GM21723 (cell line): ENCODE measurements around the gene ZNF326.

Source experiments
- ATAC-seq: cut with Tn5 transposase; IDR thresholded peaks from one replicate; pipeline ENCODE4 v1.9.1; 2021; ENCODE audit warnings: mild to moderate bottlenecking, moderate library complexity; ENCODE audit not compliant: unreplicated experiment

The ZNF326 gene, protein sequence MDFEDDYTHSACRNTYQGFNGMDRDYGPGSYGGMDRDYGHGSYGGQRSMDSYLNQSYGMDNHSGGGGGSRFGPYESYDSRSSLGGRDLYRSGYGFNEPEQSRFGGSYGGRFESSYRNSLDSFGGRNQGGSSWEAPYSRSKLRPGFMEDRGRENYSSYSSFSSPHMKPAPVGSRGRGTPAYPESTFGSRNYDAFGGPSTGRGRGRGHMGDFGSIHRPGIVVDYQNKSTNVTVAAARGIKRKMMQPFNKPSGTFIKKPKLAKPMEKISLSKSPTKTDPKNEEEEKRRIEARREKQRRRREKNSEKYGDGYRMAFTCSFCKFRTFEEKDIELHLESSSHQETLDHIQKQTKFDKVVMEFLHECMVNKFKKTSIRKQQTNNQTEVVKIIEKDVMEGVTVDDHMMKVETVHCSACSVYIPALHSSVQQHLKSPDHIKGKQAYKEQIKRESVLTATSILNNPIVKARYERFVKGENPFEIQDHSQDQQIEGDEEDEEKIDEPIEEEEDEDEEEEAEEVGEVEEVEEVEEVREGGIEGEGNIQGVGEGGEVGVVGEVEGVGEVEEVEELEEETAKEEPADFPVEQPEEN

GRCh38 chr1:89994805-89995597 lies at the start of gene ZNF326:
Gene ZNF326 (plus strand): TSS chr1:89995110. CDS start chr1:89995258, 148 bp downstream.
- ATAC-seq, result peak; percentile 97

DNA sequence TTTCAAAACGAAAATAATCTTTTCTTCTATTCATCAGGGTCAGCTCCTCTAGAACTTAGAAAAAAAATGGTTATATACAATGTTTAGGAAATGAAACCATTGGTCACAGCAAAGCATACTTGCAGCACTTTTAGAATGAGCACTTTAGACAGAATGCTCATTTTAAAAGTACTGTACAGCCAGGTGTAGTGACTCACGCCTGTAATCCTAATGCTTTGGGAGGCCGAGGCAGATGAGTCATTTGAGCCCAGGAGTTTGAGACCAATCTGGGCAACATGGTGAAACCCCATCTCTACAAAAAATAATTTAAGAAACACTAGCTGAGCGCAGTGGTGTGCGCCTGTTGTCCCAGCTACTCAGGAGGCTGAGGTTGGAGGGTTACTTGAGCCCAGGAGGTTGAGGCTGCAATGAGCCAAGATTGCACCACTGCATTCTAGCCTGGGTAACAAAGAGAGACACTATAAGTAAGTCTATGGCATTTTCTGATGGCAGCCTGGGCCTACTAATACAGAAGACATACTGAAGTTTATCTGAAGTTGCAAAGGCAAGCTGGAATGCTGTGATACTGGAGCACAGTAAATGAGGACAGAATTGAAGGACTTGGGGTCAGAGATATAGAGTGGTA lies 48.9 kb upstream of the ZNF326 start:
- ATAC-seq, result peak; percentile 91

- no peak for ATAC-seq
Measured at GRCh38 chr1:89946532-89946931, 48.4 kb upstream of the ZNF326 start.

DNA sequence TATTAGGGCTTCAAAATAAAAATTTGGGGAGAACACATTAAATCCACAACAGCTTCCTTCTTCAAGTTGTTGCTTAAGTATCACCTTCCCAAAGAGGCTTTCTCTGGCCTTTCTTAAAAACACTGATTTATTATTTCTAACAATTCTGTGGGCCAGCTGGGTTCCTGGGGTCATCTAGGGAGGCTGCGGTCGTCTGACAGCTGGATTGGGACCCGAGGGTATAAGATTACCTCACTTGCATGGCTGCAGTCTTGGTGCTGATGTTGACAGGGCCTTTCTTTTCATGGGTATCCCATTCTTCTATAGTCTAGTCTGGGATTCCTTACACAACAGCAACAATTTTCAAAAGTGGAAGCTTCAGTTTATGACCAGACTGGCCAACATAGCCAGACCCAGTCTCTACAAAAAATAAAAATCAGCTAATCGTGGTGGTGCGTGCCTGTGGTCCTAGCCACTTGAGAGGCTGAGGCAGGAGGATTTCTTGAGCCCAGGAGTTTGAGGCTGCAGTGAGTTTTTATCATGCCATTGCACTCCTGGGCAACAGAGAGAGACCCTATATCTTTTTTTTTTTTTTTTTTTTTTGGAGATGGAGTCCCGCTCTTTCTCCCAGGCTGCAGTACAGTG lies 46.1 kb upstream of the ZNF326 start:
- ATAC-seq, result no peak

- ATAC-seq, result no peak
Measured at GRCh38 chr1:89949991-89950624, 44.8 kb upstream of the ZNF326 start.

- no peak for ATAC-seq
Measured at GRCh38 chr1:89950703-89951102, 44.2 kb upstream of the ZNF326 start.

DNA sequence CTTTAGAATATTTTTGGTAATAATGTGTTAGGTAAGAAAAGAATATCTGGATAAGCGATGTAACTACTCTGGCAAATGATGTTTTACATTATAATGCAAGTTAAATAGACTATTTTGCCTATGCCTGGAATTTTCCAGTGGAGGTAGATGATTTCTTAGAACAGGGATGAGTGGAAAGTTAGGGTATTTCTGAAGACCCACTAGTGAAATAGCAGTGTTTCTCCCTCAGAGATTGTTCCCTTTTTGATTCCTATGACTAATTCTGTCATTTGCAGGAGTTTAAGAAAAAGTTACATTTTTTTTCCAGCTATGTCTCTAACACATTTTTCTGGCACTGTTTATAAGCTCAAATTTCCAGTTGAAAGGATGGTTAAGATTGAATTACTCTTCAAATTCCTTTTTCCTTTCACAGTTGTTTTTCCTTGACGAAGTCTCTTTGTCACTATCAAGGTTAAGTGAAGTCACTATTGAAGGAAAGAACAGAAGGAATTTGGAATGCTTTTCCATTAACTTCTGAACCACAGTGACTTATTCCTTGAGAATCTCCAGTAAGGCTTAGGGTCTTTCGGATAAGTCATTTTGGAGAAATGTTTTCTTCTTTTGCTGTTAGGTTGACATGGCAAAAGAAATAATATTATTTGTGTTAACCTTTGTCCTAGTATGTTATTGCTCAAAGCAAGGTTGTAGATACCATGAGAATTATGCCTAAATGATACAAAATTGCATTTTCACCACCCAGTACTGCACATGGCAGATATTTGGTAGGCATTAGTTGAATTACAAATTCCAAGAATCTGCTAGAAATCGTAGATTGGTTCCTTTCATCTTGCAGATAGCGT lies 42.9 kb upstream of the ZNF326 start:
- no peak for ATAC-seq

DNA sequence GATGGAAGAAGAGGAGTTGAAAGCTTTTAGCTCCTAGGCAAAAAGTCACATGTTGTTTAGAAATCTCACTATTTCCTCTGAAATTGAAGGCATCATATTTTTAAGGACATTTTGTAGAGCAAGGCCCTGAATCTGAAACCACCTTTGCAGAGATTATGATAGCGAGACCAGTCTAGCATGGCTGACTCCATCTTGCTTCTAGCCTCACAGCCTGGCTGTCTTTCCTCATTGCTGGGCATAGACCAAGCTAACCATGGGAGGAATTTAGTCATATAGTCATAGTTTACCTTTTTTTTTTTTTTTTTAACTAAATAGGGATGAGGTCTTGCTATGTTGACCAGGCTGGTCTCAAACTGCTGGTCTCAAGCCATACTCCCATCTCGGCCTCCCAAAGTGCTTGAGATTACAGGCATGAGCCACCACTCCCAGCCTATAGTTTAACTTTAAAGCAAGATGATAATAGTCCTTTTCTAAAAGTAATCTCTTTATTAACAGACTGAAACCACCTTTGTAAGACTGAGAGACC lies 42.2 kb upstream of the ZNF326 start:
- ATAC-seq, result no peak

DNA sequence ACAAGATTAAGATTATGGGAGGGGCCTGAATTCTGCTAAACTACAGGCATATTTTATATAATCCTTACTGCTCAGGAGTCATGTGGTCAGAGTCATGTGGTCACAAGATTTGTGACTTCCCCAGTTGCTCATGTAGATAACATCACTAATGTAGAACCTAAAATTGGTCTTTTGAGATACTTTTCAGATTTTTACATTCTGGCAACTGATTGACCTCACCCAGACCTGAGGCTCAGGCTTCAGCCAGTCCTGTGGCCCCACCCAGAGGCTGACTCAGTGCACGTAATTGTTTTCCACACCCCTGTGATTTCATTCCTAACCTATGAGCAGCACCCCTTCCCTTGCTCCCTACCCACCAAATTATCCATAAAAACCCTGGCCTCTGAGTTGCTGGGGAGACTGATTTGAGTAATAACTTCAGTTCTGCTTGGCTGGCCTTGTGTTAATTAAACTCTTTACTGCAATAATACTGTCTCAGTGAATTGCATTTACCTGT lies 41.7 kb upstream of the ZNF326 start:
- peak; percentile 58 for ATAC-seq

DNA sequence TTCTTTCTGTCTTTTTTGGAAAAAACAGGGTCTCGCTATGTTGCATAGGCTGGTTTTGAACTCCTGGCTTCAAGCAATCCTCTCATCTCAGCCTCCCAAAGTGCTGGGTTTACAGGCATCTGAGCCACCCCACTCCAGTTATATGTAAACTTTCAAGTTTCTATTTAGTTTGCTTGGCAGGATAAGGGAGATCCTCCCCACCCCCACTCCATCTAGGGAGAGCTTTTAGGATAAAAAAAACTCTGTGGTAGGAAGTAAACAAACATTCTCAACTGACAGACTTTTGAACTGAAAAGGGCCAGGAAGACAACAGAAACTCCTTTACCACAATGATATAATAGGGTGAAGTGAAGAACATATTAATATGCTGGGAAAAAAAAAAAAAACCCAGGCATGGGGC lies 41.0 kb upstream of the ZNF326 start:
- ATAC-seq, result no peak

GRCh38 chr1:89954401-89954800 lies 40.5 kb upstream of the ZNF326 start:
- no peak for ATAC-seq

- no peak for ATAC-seq
Measured at GRCh38 chr1:89955311-89956205, 39.4 kb upstream of the ZNF326 start.

GRCh38 chr1:89957107-89957506 lies 37.8 kb upstream of the ZNF326 start:
- ATAC-seq, result no peak

DNA sequence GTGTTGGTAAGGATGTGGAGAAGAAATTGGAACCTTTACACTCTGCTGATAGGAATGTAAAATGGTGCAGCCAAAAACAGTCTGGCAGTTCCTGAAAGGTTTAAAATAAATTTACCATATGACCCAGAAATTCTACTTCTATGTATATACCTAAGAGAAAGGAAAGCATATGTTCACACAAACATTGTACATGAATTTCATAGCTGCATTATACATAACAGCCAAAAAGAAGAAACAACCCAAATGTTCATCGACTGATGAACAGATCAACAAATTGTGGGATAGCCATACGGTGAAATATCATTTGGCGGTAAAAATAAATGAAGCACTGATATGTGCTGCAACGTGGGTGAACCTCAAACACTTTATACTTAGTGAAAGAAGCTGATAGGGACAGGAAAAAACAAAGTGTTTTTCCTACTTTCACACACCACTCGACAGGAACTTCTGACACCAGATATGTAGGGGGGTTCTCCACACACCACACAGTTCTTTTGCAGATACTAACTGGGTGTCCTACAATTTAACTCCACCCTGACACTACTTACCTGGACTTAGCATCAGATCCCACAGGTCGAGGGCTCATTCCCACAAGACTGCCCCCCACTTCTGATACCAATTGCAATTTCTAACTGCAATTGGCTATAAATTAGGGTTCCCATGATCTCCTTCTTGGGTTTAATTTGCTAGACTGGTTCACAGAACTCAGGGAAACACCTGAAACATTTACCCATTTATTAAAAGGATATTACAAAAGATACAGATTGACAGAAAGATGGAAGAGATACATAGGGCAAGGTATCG lies 35.9 kb upstream of the ZNF326 start:
- ATAC-seq, result no peak

- no peak for ATAC-seq
Measured at GRCh38 chr1:89959719-89960118, 35.2 kb upstream of the ZNF326 start.

- ATAC-seq, result no peak
Measured at GRCh38 chr1:89962024-89962741, 32.7 kb upstream of the ZNF326 start.

GRCh38 chr1:89962742-89963075 lies 32.2 kb upstream of the ZNF326 start:
- ATAC-seq, result no peak
